WTC11 (cell line): ENCODE results near the gene TIMM8B.

ENCODE experiments used
- ESRRA ChIP-seq: sonication (generic); formaldehyde crosslinking; IDR thresholded peaks from 2 replicates; pipeline ENCODE4 v1.8.1; 2022; ENCODE audit warnings: mild to moderate bottlenecking, missing genetic modification reagents, borderline replicate concordance
- MLX ChIP-seq: sonication (generic); formaldehyde crosslinking; IDR thresholded peaks from 2 replicates; pipeline ENCODE4 v1.8.1; 2023; ENCODE audit warnings: mild to moderate bottlenecking, missing genetic modification reagents, moderate library complexity
- TF ChIP-seq, protein P1 (sequence below): fragments of 250-450 bp; sonication (Bioruptor Pico); IDR thresholded peaks from 2 replicates; pipeline ENCODE4 v1.9.0; 2021; ENCODE audit warnings: mild to moderate bottlenecking
- TF ChIP-seq, protein P2 (sequence below): fragments of 200-600 bp; IDR thresholded peaks from 2 replicates; pipeline ENCODE4 v1.8.0; 2022; ENCODE audit warnings: antibody characterized with exemption

DNA sequence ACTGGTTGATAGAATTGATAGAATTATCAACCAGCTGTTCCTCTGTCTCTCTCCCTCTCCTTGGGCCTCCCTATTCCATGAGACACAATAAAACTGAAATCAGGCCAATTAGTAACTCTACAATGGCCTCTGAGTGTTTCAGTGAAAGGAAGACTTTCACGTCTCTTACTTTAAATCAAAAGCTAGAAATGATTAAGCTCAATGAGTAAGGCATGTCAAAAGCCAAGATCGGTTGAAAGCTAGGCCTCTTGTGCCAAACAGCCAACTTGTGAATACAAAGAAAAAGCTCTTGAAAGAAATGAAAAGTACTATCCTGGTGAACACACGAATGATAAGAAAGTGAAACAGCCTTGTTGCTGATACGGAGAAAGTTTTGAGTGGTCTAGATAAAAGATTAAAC is 29.4 kb downstream of the TIMM8B start:
- TF ChIP-seq ESRRA (CRISPR knock-in tag): no peak
- TF ChIP-seq MLX (CRISPR knock-in tag): no peak
- TF ChIP-seq, protein P1, sequence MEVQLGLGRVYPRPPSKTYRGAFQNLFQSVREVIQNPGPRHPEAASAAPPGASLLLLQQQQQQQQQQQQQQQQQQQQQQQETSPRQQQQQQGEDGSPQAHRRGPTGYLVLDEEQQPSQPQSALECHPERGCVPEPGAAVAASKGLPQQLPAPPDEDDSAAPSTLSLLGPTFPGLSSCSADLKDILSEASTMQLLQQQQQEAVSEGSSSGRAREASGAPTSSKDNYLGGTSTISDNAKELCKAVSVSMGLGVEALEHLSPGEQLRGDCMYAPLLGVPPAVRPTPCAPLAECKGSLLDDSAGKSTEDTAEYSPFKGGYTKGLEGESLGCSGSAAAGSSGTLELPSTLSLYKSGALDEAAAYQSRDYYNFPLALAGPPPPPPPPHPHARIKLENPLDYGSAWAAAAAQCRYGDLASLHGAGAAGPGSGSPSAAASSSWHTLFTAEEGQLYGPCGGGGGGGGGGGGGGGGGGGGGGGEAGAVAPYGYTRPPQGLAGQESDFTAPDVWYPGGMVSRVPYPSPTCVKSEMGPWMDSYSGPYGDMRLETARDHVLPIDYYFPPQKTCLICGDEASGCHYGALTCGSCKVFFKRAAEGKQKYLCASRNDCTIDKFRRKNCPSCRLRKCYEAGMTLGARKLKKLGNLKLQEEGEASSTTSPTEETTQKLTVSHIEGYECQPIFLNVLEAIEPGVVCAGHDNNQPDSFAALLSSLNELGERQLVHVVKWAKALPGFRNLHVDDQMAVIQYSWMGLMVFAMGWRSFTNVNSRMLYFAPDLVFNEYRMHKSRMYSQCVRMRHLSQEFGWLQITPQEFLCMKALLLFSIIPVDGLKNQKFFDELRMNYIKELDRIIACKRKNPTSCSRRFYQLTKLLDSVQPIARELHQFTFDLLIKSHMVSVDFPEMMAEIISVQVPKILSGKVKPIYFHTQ (CRISPR knock-in tag): no peak
- TF ChIP-seq, protein P2, sequence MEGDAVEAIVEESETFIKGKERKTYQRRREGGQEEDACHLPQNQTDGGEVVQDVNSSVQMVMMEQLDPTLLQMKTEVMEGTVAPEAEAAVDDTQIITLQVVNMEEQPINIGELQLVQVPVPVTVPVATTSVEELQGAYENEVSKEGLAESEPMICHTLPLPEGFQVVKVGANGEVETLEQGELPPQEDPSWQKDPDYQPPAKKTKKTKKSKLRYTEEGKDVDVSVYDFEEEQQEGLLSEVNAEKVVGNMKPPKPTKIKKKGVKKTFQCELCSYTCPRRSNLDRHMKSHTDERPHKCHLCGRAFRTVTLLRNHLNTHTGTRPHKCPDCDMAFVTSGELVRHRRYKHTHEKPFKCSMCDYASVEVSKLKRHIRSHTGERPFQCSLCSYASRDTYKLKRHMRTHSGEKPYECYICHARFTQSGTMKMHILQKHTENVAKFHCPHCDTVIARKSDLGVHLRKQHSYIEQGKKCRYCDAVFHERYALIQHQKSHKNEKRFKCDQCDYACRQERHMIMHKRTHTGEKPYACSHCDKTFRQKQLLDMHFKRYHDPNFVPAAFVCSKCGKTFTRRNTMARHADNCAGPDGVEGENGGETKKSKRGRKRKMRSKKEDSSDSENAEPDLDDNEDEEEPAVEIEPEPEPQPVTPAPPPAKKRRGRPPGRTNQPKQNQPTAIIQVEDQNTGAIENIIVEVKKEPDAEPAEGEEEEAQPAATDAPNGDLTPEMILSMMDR: no peak
